Adrenal gland (tissue), 12 donors: Measurements from ENCODE around the gene SEPHS1. TPM values are rescaled to one million over a fixed set of nuclear protein-coding genes. Genes with fewer than 3 reads are reported as not detected.

Experiments
- DNase-seq, 7 donors: peaks; one replicate each; pipeline ENCODE4 v3.0.0-alpha.2; 2019 to 2020
- H3K27ac ChIP-seq, 5 donors: fragments of 200-600 bp; sonication (generic) in 4 of 5; 1 replicate in 3 of 5; 2 replicates in 2 of 5; pipeline versions ENCODE4 v1.5.1 to v1.8.0; 2016 to 2020; ENCODE audit warnings: mild to moderate bottlenecking in 1 of 5
- H3K27me3 ChIP-seq: fragments of 200-600 bp; 2 replicates; pipeline ENCODE4 v1.8.0; 2021
- H3K36me3 ChIP-seq, 2 donors: fragments of 200-600 bp; replicated peaks in 1 of 2; 1 replicate in 1 of 2; 2 replicates in 1 of 2; pipeline versions ENCODE4 v1.5.1 to v1.8.0; 2018 to 2022
- H3K4me1 ChIP-seq, 2 donors: fragments of 200-600 bp; replicated peaks in 1 of 2; 1 replicate in 1 of 2; 2 replicates in 1 of 2; pipeline versions ENCODE4 v1.5.1 to v1.8.0; 2018 to 2021
- H3K4me3 ChIP-seq, 4 donors: fragments of 200-600 bp; sonication (generic) in 3 of 4; one replicate each; pipeline ENCODE4 v1.5.1; 2016 to 2018
- H3K9me3 ChIP-seq, 3 donors: fragments of 200-600 bp; sonication (generic) in 1 of 3; replicated peaks in 1 of 3; 1 replicate in 2 of 3; 2 replicates in 1 of 3; pipeline versions ENCODE4 v1.5.1 to v1.8.0; 2016 to 2021
- CTCF ChIP-seq, 6 experiments: fragments of 450-650 bp in 4 of 6; fragments of 200-600 bp in 2 of 6; sonication (generic) in 1 of 6; IDR thresholded peaks; 1 replicate in 5 of 6; 2 replicates in 1 of 6; pipeline versions ENCODE4 v1.5.1 to v1.8.0; 2016 to 2021; ENCODE audit warnings: antibody characterized with exemption in 6 of 6, mild to moderate bottlenecking in 2 of 6, moderate library complexity in 1 of 6
- POLR2A ChIP-seq, 2 donors: fragments of 450-650 bp; IDR thresholded peaks; one replicate each; pipeline ENCODE4 v1.6.1; 2017; ENCODE audit warnings: antibody characterized with exemption in 2 of 2, mild to moderate bottlenecking in 2 of 2, moderate library complexity in 1 of 2
- WGBS, 4 donors: extraction: QIAGEN DNeasy Blood & Tissue Kit in 2 of 4; methylation state at CpG; one replicate each; pipeline versions ENCODE4 v1.1.5 to v1.1.7; 2013 to 2017; 5-methylcytosine and 5-hydroxymethylcytosine counted together
- intact Hi-C, 2 donors: fragments of 100-400 bp; cut with DNase I; formaldehyde crosslinking; loops; one replicate each; pipeline versions ENCODE4 v1.14.1 to v1.15.0; 2022 to 2023
- polyA plus RNA-seq, 3 donors: library from polyadenylated mRNA; stranded (reverse); fragments of 200-250 nt in 2 of 3; fragments of 350-450 nt in 1 of 3; fragmentation: Illumina TruSeq in 1 of 3; extraction: RNeasy Lipid Tissue Mini Kit (QIAGEN cat#74804) in 1 of 3; gene quantifications; one replicate each; pipeline ENCODE4 v1.2.3, GENCODE V29; 2013 to 2014
- total RNA-seq, 9 donors: library from RNA; depleted of rRNA in 4 of 9; stranded (reverse); fragments of >200 nt in 4 of 9; fragments of 120-200 nt in 1 of 9; fragmentation: NEBNext Ultra II Directional in 1 of 9; extraction: Animal tissue kit (Norgen Biotek cat#: 25700) in 1 of 9; gene quantifications; one replicate each; pipeline versions ENCODE4 v1.1.0 to v1.2.4, GENCODE V29; 2013 to 2023
- donor health status: healthy with polysubstance abuse.
- donor health status: Bipolar disorder and iron deficiency.
- donor health status: DM: yes; HTN: yes; CAD: no.
- donor health status: DM: no; HTN: no; CAD: no.
- donor health status: DM: no; HTN: no; CAD: no.
- donor health status: DM: yes; HTN: yes; CAD: no.

SEPHS1 gene
- total and polyA plus RNA-seq, 12 donors, result 24.5 to 91.1 (median 46.1) TPM

DNA sequence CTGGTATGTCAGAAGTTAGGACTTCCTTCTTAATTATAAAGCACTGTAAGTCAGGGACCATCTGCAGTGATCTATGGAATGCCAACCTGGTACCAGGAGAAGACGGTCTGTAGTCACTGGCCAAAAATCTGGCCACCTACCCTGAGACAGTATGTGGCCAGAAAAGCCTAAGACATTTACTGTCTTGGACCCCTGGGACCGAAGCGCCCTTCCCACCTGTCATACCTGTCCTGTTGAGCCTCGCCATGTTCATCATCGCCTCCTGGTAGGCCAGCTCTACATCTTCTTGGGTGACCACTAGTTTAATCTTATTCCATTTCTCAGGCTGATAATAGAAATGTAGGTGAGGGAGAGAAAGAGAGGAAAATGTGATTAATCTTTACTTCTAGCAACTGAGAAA is 20.0 kb downstream of the SEPHS1 start:
- Histone ChIP-seq H3K36me3 (peaks cover 0 to 81% of the 10 kb centered on the region in 2 donors), H3K4me1 (no peaks in the 10 kb centered on the region), H3K4me3 (no peak overlapping the region), H3K27ac (no peak overlapping the region), H3K27me3 (no peaks in the 10 kb centered on the region), H3K9me3 (no peaks in the 10 kb centered on the region)
- no peak for DNase-seq
- WGBS, 4 donors, result 93 to 98% (median 97%) methylated on average over 5 of the region's 5 CpGs
- TF ChIP-seq CTCF (IDR thresholded peaks at IDR 0.05), result no peak
- TF ChIP-seq POLR2A (IDR thresholded peaks at IDR 0.05), result no peak
- intact Hi-C loops, result no loop called here

GRCh38 chr10:13327534-13327933 is 20.6 kb downstream of the SEPHS1 start:
- H3K36me3 ChIP-seq, result peaks cover 0 to 81% of the 10 kb centered on the region in 2 donors
- no peak for DNase-seq
- H3K4me3 ChIP-seq, result no peak overlapping the region
- no peaks in the 10 kb centered on the region for H3K9me3 ChIP-seq
- no peaks in the 10 kb centered on the region for H3K4me1 ChIP-seq
- TF ChIP-seq POLR2A (IDR thresholded peaks at IDR 0.05) (no peak), CTCF (IDR thresholded peaks at IDR 0.05) (no peak)
- intact Hi-C loops, result no loop called here
- H3K27me3 ChIP-seq, result no peaks in the 10 kb centered on the region
- WGBS, 4 donors, result 41 to 60% (median 54%) methylated on average over 3 of the region's 3 CpGs
- H3K27ac ChIP-seq, result no peak overlapping the region

- H3K27me3 ChIP-seq, result no peaks in the 10 kb centered on the region
- no peak overlapping the region for H3K27ac ChIP-seq
- intact Hi-C loops, result no loop called here
- no peaks in the 10 kb centered on the region for H3K9me3 ChIP-seq
- no peaks in the 10 kb centered on the region for H3K4me1 ChIP-seq
- WGBS, 4 donors, result 96 to 97% (median 96%) methylated on average over 23 to 24 of the region's 24 CpGs
- no peak overlapping the region for H3K4me3 ChIP-seq
- H3K36me3 ChIP-seq, result peaks cover 0 to 75% of the 10 kb centered on the region in 2 donors
- DNase-seq, result no peak
- TF ChIP-seq CTCF (IDR thresholded peaks at IDR 0.05) (no peak), POLR2A (IDR thresholded peaks at IDR 0.05) (no peak)
These were observed 25.4 kb downstream of the SEPHS1 start for GRCh38 chr10:13322615-13323148.

GRCh38 chr10:13321576-13321975 is 26.5 kb downstream of the SEPHS1 start:
- Histone ChIP-seq H3K4me1 (no peaks in the 10 kb centered on the region), H3K36me3 (peaks cover 0 to 65% of the 10 kb centered on the region in 2 donors), H3K27me3 (no peaks in the 10 kb centered on the region), H3K4me3 (no peak overlapping the region), H3K9me3 (no peaks in the 10 kb centered on the region), H3K27ac (no peak overlapping the region)
- TF ChIP-seq CTCF (IDR thresholded peaks at IDR 0.05) (no peak), POLR2A (IDR thresholded peaks at IDR 0.05) (no peak)
- intact Hi-C loops, result no loop called here
- DNase-seq, result no peak
- WGBS, 4 donors, result 93 to 99% (median 96%) methylated on average over 13 of the region's 13 CpGs
